Stimulated activated effector memory CD8-positive, alpha-beta T cell treated with anti-CD3 and anti-CD28 coated beads, Interleukin-12 subunit alpha, Interleukin-12 subunit beta, amount 100 ng/mL, for 72 hours (primary cell): ENCODE measurements around the gene SLBP.

Experiments used
- ATAC-seq: fragments of 150-1000 bp; cut with Tn5 transposase; 2 replicates; pipeline ENCODE4 v1.10.0; 2021
- DNase-seq, 2 donors: peaks; one replicate each; pipeline ENCODE4 v3.0.0; 2021 to 2022; ENCODE audit warnings: low spot score in 2 of 2
- H3K27ac Mint-ChIP-seq: one replicate; pipeline ENCODE4 v1.8.0; 2022; ENCODE audit warnings: mild to moderate bottlenecking, mixed read lengths
- H3K36me3 Mint-ChIP-seq: one replicate; pipeline ENCODE4 v1.8.0; 2022; ENCODE audit warnings: mild to moderate bottlenecking, mixed read lengths
- H3K4me1 Mint-ChIP-seq: one replicate; pipeline ENCODE4 v1.8.0; 2022; ENCODE audit warnings: mixed read lengths
- H3K4me3 Mint-ChIP-seq: one replicate; pipeline ENCODE4 v1.8.0; 2022; ENCODE audit warnings: mild to moderate bottlenecking, mixed read lengths
- H3K9me3 Mint-ChIP-seq: one replicate; pipeline ENCODE4 v1.8.0; 2022; ENCODE audit warnings: mixed read lengths

The SLBP gene

GRCh38 chr4:1752284-1753041 lies 40.3 kb upstream of the SLBP start:
- no peak for DNase-seq
- Mint-ChIP-seq H3K9me3 (no peaks in the 10 kb centered on the region), H3K4me3 (no peak overlapping the region), H3K36me3 (no peaks in the 10 kb centered on the region), H3K27ac (no peak overlapping the region), H3K4me1 (no peaks in the 10 kb centered on the region)
- no peak for ATAC-seq

DNA sequence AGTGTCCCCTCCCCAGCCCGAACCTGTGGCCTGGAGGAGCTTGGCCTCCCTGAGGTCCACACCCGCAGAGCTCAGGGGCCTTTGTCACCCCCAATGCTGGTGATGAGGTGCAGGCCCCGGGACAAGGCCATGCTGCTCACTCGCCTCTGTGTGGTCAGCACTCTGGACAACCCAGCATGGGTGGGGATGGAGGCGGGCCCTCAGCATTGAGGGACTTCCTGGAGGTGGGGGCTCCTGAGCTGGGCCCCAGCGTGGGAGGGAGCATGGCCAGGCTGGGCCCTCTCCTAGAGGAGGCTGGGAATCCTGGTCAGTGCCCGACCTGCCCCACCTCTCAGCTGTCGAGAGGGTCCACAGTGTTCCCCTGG lies 39.8 kb upstream of the SLBP start:
- no peak overlapping the region for H3K4me3 Mint-ChIP-seq
- no peak overlapping the region for H3K27ac Mint-ChIP-seq

DNA sequence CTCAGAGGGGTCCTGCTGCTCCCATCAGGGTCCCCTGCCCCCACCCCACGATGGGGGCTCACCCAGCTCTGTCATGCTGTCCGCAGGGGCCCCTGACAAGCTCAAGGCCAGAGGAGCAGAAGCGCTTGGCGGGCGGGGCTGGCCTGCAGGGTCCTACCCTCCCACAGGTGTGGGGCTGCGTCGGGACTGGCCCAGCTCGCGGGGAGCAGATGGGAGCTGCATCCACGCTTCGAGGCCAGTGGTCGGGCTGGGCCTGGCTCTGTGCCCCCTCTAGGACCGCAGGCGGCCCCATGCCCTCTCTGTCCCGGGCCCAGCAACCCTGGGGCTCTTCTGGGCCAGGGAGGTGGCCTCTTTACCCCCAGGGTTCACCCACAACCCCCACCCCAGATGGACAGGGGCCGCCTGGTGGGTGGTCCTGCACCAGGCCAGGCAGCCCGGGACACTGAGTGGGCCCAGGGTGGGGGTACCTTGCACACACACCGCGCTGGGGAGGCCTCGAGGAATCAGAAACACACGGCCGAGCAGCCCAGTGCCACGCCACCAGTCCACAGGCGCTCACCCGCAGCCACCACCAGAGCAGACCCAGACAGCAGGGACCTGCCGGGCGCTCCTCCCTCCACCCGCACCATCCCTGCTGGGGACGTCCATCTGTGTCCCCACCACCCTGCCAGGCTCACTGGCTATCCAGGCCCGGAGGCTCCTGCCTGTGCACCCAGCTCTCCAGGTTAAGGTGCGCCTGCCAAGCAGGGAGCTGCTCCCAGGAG lies 39.2 kb upstream of the SLBP start:
- no peak overlapping the region for H3K27ac Mint-ChIP-seq

More for the DNA sequence above, 39.8 kb upstream of the SLBP start:
- no peaks in the 10 kb centered on the region for H3K4me1 Mint-ChIP-seq
- no peaks in the 10 kb centered on the region for H3K9me3 Mint-ChIP-seq
- ATAC-seq (no peak), DNase-seq (no peak)
- no peaks in the 10 kb centered on the region for H3K36me3 Mint-ChIP-seq

DNA sequence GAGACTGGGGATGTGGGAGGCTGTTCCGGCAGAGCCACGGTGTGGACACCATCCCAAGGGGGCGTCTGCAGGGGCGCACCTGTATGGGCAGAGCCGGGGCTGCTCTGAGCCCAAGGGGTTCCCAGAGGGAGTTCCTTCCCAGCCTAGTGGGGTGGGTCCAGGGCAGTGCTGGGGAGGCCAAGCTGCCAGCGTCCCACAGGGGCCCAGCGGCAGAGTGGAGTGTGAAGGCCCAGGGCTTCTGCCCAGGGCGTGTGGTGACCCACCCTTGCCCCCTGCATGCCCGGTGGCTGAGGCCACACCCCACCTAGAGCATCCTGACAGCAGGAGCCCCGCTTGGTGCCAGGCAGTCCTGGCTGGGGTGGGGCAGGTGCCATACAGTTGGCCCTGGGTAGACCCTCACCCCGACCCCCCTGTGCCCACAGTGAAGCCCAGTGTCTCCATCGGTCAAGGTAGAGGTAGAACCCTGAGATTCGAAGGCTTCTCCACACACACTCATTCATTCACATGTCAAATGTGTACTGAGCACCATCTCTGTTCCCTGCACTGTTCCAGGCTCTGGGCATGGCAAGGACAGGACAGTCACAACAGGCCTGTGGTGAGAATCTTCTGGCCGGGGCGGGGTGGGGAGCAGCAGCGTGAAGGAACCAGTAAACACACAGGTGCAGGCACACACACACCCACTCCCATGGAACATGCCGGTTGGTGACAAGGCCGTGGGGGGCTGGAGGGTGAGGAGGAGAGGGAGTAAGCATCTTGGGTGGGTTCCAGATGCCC lies 38.4 kb upstream of the SLBP start:
- peaks cover under 1% of the 10 kb centered on the region for H3K36me3 Mint-ChIP-seq
- H3K4me1 Mint-ChIP-seq: no peaks in the 10 kb centered on the region
- H3K27ac Mint-ChIP-seq: no peak overlapping the region
- no peaks in the 10 kb centered on the region for H3K9me3 Mint-ChIP-seq
- DNase-seq (no peak), ATAC-seq (no peak)
- H3K4me3 Mint-ChIP-seq: no peak overlapping the region

More for the DNA sequence above, 39.2 kb upstream of the SLBP start:
- no peaks in the 10 kb centered on the region for H3K36me3 Mint-ChIP-seq
- DNase-seq: no peak
- no peaks in the 10 kb centered on the region for H3K9me3 Mint-ChIP-seq
- H3K4me3 Mint-ChIP-seq: no peak overlapping the region
- H3K4me1 Mint-ChIP-seq: no peaks in the 10 kb centered on the region
- ATAC-seq: no peak

- ATAC-seq (no peak), DNase-seq (no peak)
- Mint-ChIP-seq H3K9me3 (no peaks in the 10 kb centered on the region), H3K4me1 (no peaks in the 10 kb centered on the region), H3K27ac (no peak overlapping the region), H3K36me3 (peaks cover 8% of the 10 kb centered on the region), H3K4me3 (no peak overlapping the region)
Observed at GRCh38 chr4:1749826-1750225, 37.7 kb upstream of the SLBP start.

DNA sequence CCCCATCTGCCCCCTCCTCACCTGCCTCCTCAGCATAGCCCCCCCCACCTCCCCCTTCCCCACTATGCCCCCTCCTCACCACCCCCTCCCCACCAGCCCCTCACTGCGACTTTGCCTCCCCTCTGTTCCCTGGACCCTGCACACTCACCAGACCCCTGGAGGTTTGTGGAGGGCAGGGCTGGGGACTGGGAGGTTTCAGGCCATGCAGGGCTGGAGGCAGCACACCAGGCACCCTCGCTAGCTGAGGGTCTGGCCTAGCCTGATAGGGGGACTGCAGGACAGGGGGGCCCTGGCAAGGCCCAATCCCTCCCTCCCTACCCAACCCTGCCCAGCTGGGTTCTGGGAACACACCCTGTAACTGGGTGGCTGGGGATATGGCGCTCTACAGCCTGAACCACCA lies 37.3 kb upstream of the SLBP start:
- H3K36me3 Mint-ChIP-seq: peaks cover 13% of the 10 kb centered on the region
- DNase-seq (no peak), ATAC-seq (no peak)
- H3K27ac Mint-ChIP-seq: no peak overlapping the region
- no peaks in the 10 kb centered on the region for H3K4me1 Mint-ChIP-seq
- H3K4me3 Mint-ChIP-seq: no peak overlapping the region
- no peaks in the 10 kb centered on the region for H3K9me3 Mint-ChIP-seq

DNA sequence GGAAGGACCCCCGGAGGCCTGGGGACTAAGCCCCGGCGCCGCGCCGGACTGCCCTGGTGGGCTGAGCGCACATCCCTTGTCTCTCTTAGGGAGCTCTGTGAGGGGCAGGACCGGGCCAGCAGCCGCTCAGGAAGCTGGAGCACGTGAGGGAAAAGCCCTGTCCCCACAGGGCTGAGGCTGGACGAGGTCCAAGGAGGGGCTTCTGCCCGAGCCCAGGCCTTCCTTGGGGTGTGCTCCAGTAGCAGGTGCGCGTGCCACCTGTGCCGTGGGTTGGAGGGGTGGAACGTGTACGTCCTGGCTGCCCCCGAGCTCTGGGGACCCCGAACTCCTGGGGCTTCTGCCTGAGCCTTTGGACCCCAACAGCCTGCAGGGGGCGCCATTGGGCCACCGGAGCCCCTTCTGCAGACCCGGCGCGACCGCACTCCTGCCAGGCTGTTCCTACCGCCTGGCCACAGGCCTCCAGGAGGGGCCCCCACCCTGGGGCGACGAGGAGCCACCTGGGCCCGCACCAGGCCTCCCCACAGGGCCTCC lies 36.4 kb upstream of the SLBP start:
- peaks cover 21% of the 10 kb centered on the region for H3K36me3 Mint-ChIP-seq
- H3K9me3 Mint-ChIP-seq: no peaks in the 10 kb centered on the region
- H3K27ac Mint-ChIP-seq: no peak overlapping the region
- ATAC-seq: peak; percentile 66
- H3K4me1 Mint-ChIP-seq: no peaks in the 10 kb centered on the region
- peak; percentile 83 to 92 for DNase-seq
- no peak overlapping the region for H3K4me3 Mint-ChIP-seq

GRCh38 chr4:1747603-1747967 lies 35.5 kb upstream of the SLBP start:
- Mint-ChIP-seq H3K4me1 (no peaks in the 10 kb centered on the region), H3K9me3 (no peaks in the 10 kb centered on the region), H3K4me3 (no peak overlapping the region), H3K36me3 (peaks cover 31% of the 10 kb centered on the region), H3K27ac (no peak overlapping the region)
- DNase-seq: no peak
- ATAC-seq: no peak

- no peak overlapping the region for H3K27ac Mint-ChIP-seq
- no peak for ATAC-seq
- no peak overlapping the region for H3K4me3 Mint-ChIP-seq
- no peaks in the 10 kb centered on the region for H3K4me1 Mint-ChIP-seq
- H3K9me3 Mint-ChIP-seq: no peaks in the 10 kb centered on the region
- peaks cover 36% of the 10 kb centered on the region for H3K36me3 Mint-ChIP-seq
- DNase-seq: no peak
Observed at GRCh38 chr4:1746919-1747602, 34.9 kb upstream of the SLBP start.

DNA sequence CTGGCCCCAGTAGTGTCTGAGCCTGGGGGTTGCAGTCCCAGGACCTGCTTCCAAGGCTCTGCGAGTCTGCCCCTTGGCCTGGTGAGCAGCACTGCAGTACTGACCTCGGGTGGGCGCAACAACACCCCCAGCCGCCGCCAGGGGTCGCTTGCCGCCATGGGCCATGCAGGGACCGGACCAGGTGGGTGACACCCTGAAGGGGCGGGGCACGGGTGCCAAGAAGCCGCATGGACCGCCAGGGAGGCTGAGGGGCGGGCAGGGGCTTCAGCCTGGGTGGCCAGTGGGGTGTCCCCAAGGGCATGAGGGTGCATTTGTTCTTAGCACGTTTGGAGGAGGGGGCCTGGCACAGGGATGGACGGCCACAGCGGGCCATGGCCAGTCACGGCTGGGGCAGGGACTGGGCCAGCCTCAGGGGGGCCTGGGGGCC lies 34.2 kb upstream of the SLBP start:
- Mint-ChIP-seq H3K4me3 (no peak overlapping the region), H3K36me3 (peaks cover 44% of the 10 kb centered on the region), H3K4me1 (no peaks in the 10 kb centered on the region), H3K27ac (no peak overlapping the region), H3K9me3 (no peaks in the 10 kb centered on the region)
- ATAC-seq (peak; percentile 77), DNase-seq (peak; percentile 81 to 93)

DNA sequence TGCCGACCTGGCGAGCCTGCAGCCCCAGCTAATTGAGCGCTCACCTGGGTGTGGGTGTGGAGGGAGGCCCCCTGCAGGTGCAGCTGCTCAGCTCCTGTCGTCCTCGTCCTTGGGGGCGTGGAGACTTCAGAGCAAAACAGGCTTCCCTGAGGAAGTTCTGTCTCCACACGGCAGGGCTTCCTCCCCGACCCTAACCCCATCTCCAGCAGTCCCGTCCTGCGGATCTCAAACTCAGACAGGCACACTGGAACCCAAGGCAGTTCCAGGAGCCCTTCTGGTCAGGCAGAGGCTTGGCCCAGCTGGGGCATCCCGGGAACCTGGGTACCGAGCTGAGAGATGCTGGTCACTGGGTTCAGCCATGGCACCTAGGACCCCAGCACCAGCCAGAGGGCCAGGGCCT lies 33.6 kb upstream of the SLBP start:
- Mint-ChIP-seq H3K36me3 (peaks cover 49% of the 10 kb centered on the region), H3K4me3 (no peak overlapping the region), H3K4me1 (no peaks in the 10 kb centered on the region), H3K9me3 (no peaks in the 10 kb centered on the region), H3K27ac (no peak overlapping the region)
- ATAC-seq: no peak
- no peak for DNase-seq

DNA sequence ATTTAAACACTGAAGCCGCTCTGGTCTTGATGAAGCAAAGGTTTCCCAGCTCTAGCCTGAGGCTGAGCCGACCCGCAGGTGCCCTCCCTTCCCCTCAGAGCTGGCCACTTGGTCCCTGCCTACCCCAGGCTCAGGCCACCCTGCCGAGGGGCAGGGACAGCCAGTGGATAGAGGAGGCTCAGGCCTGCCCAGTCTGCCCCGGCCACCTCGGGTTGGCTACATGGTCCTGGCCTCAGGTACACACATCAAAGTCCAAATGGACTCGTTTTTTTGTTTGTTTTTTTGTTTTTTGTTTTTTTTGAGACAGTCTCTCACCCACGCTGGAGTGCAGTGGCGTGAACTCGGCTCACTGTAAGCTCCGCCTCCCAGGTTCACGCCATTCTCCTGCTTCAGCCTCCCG lies 33.0 kb upstream of the SLBP start:
- no peak for ATAC-seq
- no peak for DNase-seq
- Mint-ChIP-seq H3K36me3 (peaks cover 55% of the 10 kb centered on the region), H3K4me1 (no peaks in the 10 kb centered on the region), H3K4me3 (no peak overlapping the region), H3K27ac (no peak overlapping the region), H3K9me3 (no peaks in the 10 kb centered on the region)

- Mint-ChIP-seq H3K36me3 (peaks cover 61% of the 10 kb centered on the region), H3K4me1 (no peaks in the 10 kb centered on the region), H3K27ac (peak overlapping the region; percentile 71), H3K9me3 (no peaks in the 10 kb centered on the region), H3K4me3 (no peak overlapping the region)
- ATAC-seq (no peak), DNase-seq (no peak)
Observed at GRCh38 chr4:1744552-1744951, 32.4 kb upstream of the SLBP start.

DNA sequence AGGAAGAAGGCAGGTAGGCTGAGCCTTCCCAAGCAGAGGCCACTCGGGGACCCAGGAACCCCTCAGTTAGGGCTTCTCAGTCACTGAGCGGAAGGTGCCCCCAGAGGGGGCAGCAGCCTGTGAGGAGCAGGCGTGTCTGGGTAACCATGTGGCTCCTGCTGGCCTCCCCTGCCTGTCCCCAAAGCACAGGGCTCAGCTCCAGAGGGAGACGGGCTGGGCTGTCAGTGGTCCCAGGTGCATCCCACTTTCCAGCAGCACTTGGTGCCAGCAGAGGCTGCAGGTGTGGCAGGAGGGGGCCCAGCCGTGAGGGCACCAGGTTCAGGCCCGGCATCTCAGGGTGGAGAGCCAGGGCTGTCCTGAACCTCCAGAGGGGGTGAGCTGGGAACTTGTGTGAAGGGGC lies 31.9 kb upstream of the SLBP start:
- Mint-ChIP-seq H3K9me3 (no peaks in the 10 kb centered on the region), H3K4me1 (no peaks in the 10 kb centered on the region), H3K4me3 (no peak overlapping the region), H3K27ac (peak overlapping the region; percentile 71), H3K36me3 (peaks cover 67% of the 10 kb centered on the region)
- ATAC-seq (no peak), DNase-seq (no peak)

DNA sequence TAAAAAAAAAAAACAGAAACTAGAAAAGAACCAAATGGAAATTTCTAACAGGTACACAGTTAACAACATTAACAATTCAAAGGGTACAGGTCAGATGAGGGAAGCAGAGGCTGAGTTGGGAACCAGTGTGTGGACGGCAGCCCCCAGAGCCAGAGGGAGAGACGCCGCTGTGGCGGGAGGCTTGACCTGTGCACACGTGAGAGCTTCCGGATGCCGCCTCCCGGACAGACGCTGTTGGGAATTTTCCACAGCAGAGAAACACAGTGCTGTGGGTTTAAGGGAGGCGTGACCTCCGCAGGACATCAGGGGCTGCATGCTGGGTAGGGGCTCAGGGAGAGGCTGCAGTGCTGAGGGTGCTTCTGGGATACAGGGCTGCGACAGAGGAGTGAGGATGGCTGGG lies 31.4 kb upstream of the SLBP start:
- H3K9me3 Mint-ChIP-seq: peaks cover 3% of the 10 kb centered on the region
- peak overlapping the region; percentile 71 for H3K27ac Mint-ChIP-seq
- H3K4me3 Mint-ChIP-seq: no peak overlapping the region
- ATAC-seq (no peak), DNase-seq (no peak)
- no peaks in the 10 kb centered on the region for H3K4me1 Mint-ChIP-seq
- peaks cover 71% of the 10 kb centered on the region for H3K36me3 Mint-ChIP-seq
